T-helper 22 cell (primary cell): ENCODE measurements around the gene SUN1.
A peak's percentile ranks its signal among the peaks of the same experiment; 100 is the strongest.
"Not testable (repeated sequence)": the region's sequence is repeated elsewhere in the genome, so short reads cannot be mapped to it uniquely, and the experiment has no call there.

Experiments used
- DNase-seq: peaks from one replicate; pipeline ENCODE4 v3.0.0-alpha.2; 2020; ENCODE audit warnings: low read depth

The SUN1 gene

GRCh38 chr7:832167-832967, at the start of gene SUN1:
Gene SUN1, plus strand, starts transcription at chr7:832476. Its CDS starts 49 bp downstream, at chr7:832525.
- peak; percentile 40 for DNase-seq

GRCh38 chr7:782718-783449, 49.4 kb upstream of the SUN1 start:
- DNase-seq = no peak

- no peak for DNase-seq
Measured at GRCh38 chr7:783556-784490, 48.5 kb upstream of the SUN1 start.

GRCh38 chr7:784971-785370, 47.3 kb upstream of the SUN1 start:
- DNase-seq = no peak

- DNase-seq = no peak
Measured at GRCh38 chr7:785416-785815, 46.9 kb upstream of the SUN1 start.

- DNase-seq = peak; percentile 18
Measured at GRCh38 chr7:786472-787255, 45.6 kb upstream of the SUN1 start.

GRCh38 chr7:787332-788240, 44.7 kb upstream of the SUN1 start:
- DNase-seq = no peak

GRCh38 chr7:791519-791918, 40.8 kb upstream of the SUN1 start:
- DNase-seq = no peak

- no peak for DNase-seq
Measured at GRCh38 chr7:794207-794606, 38.1 kb upstream of the SUN1 start.

- no peak for DNase-seq
Measured at GRCh38 chr7:794671-795329, 37.5 kb upstream of the SUN1 start.

- DNase-seq = not testable (repeated sequence)
Measured at GRCh38 chr7:796434-797169, 35.7 kb upstream of the SUN1 start.

- no peak for DNase-seq
Measured at GRCh38 chr7:798921-799470, 33.3 kb upstream of the SUN1 start.

GRCh38 chr7:800692-801091, 31.6 kb upstream of the SUN1 start:
- DNase-seq = no peak

GRCh38 chr7:801351-801750, 30.9 kb upstream of the SUN1 start:
- DNase-seq = not testable (repeated sequence)

- DNase-seq = no peak
Measured at GRCh38 chr7:801940-802381, 30.3 kb upstream of the SUN1 start.

- DNase-seq = no peak
Measured at GRCh38 chr7:802500-803242, 29.6 kb upstream of the SUN1 start.

GRCh38 chr7:803243-803635, 29.0 kb upstream of the SUN1 start:
- DNase-seq = no peak

- not testable (repeated sequence) for DNase-seq
Measured at GRCh38 chr7:803796-804195, 28.5 kb upstream of the SUN1 start.
